Measurements from ENCODE around the gene NPRL2. TPM values are rescaled to one million over a fixed set of nuclear protein-coding genes. Genes with fewer than 3 reads are reported as not detected.

NPRL2 gene
- total RNA-seq, result 30.4 TPM

GRCh38 chr3:50350527-50351322, at the start of gene NPRL2, which contains the start of gene CYB561D2:
NPRL2 (minus strand) TSS chr3:50350775; CDS start chr3:50350652, 123 bp downstream.
CYB561D2 (plus strand) TSS chr3:50350862; CDS start chr3:50351434, 572 bp downstream.

GRCh38 chr3:50358911-50359759, 8.6 kb upstream of the NPRL2 start, which contains the start of gene TMEM115:
TMEM115 (minus strand) TSS chr3:50359521; CDS start chr3:50359063, 458 bp downstream.

DNA sequence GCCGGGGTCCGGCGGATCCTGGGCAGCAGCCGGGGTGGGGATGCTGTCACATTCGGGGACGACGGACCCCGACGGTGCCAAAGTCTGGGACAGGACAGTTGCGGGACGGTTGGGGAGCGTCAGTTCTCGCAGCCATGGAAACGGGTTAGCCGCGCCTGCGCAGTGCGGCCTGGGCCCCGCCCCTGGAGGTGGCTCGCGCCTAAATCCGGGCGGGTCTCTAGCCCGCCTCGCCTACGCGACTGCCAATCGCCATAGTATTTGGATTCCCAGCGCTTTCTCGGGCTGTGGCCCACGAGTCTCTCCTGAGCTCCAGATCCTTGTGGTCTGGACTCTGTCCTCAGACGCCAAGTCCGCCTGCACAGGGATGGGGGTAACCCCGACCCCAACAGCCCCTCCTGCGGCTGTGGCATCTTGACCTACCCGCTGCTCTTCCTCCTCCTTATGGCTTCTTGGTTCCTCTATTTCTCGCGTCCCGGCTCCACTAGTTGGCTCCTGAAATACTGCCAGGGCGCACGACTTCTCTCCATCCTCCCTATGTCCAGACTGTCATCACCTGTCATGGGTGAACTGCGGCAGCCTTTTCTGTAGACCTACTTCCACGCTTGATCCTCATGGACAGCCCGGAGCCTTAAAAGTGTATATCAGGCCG, 4.9 kb downstream of the NPRL2 start, which contains the start of gene ZMYND10:
TSS of gene ZMYND10 (minus strand) at position 147 of the 649 bp plus-strand sequence. CDS start 153 bp downstream, outside the sequence.

GRCh38 chr3:50340448-50341329, 9.9 kb downstream of the NPRL2 start, which contains the start of gene RASSF1:
RASSF1 (minus strand) TSS chr3:50340836; CDS start chr3:50340805, 31 bp downstream.

GRCh38 chr3:50327943-50328691, 22.5 kb downstream of the NPRL2 start, which contains the start of gene TUSC2:
TUSC2 (minus strand) TSS chr3:50328223; CDS start chr3:50328099, 124 bp downstream.

GRCh38 chr3:50322386-50323091, 28.0 kb downstream of the NPRL2 start, which contains the start of gene HYAL2:
HYAL2 (minus strand) TSS chr3:50322745; CDS start chr3:50320489, 2,256 bp downstream.

GRCh38 chr3:50303013-50303815, 47.4 kb downstream of the NPRL2 start, which contains the start of gene HYAL1:
HYAL1 (minus strand) TSS chr3:50303574; CDS start chr3:50302956, 618 bp downstream.

DNA sequence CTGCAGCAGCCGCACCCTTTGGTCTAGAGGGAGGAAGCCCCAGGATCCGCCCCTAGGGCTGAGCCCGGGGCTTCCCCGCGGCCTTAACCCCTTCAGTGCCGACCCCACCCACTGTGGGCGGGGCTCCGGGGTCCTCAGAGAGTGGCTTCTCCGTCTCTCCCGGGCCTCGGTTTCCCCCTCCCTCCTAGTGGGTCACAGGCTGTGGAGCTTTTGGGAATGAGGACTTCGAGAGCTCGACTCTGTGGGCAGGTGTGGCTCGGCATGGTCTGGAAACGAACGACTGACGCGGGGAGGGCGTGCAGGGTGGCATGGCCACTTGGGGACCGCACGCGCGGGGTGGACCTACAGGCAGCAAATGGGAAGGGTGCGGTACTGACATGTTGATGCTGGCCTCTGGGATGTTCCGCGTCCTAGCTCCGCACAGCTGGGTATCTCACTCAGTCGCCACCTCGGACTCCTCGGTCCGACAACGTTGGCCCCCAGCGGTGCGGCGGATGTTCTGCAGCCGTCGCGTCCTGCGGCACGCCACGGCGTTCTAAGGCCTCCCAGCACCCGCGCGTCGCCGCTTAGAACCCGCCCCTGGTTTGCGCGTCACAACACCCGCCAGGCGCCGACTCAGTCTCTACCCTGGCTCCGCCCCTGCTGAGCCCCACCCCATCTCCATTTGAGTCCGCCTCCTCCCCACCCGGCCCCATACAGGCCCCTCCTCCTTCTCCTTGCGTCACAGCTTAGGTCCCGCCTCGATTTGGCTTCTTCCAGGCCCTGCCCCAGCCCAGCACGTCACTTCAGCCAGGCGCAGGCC, 51.5 kb downstream of the NPRL2 start, which contains the start of the genes HYAL3 and NAA80:
TSS of gene HYAL3 (minus strand) at position 570 of the 802 bp plus-strand sequence. CDS start 3,803 bp downstream, outside the sequence.
TSS of gene NAA80 (minus strand) at position 570 of the 802 bp plus-strand sequence. CDS start 1,942 bp downstream, outside the sequence.

Other genes with a start within 250 kb of the NPRL2 start
- 7.8 TPM for gene SEMA3F, start 195.5 kb downstream of the NPRL2 start, total RNA-seq
- not detected for gene GNAT1, start 159.2 kb downstream of the NPRL2 start, total RNA-seq
- gene SLC38A3, start 145.5 kb downstream of the NPRL2 start, total RNA-seq, result 6.5 TPM
- gene GNAI2, start 114.6 kb downstream of the NPRL2 start, total RNA-seq, result 108 TPM
- 2.8 TPM for gene SEMA3B, start 81.6 kb downstream of the NPRL2 start, total RNA-seq
- gene LSMEM2, start 71.7 kb downstream of the NPRL2 start, total RNA-seq, result 1.2 TPM
- 18.5 TPM for gene IFRD2, start 58.3 kb downstream of the NPRL2 start, total RNA-seq
- gene HYAL3, start 51.4 kb downstream of the NPRL2 start, total RNA-seq, result 9.7 TPM
- gene NAA80, start 51.4 kb downstream of the NPRL2 start, total RNA-seq, result 5.5 TPM
- gene HYAL1, start 47.2 kb downstream of the NPRL2 start, total RNA-seq, result 0.69 TPM
- gene HYAL2, start 28.0 kb downstream of the NPRL2 start, total RNA-seq, result 30.0 TPM
- gene TUSC2, start 22.6 kb downstream of the NPRL2 start, total RNA-seq, result 23.8 TPM
- 12.2 TPM for gene RASSF1, start 9.9 kb downstream of the NPRL2 start, total RNA-seq
- gene ZMYND10, start 5.0 kb downstream of the NPRL2 start, total RNA-seq, result 23.8 TPM
- 15.2 TPM for gene CYB561D2, start 87 bp upstream of the NPRL2 start, total RNA-seq
- gene TMEM115, start 8.7 kb upstream of the NPRL2 start, total RNA-seq, result 21.0 TPM
- 25.4 TPM for gene CACNA2D2, start 152.9 kb upstream of the NPRL2 start, total RNA-seq
- gene C3orf18, start 217.0 kb upstream of the NPRL2 start, total RNA-seq, result 28.1 TPM
- gene HEMK1, start 218.7 kb upstream of the NPRL2 start, total RNA-seq, result 5.5 TPM

Data from diencephalon (tissue), 1 donor.